Esophagus squamous epithelium (tissue), 4 donors: ENCODE results near the gene TCERG1L.

Experiments
- POLR2A ChIP-seq, 4 donors: fragments of 450-650 bp; IDR thresholded peaks; one replicate each; pipeline ENCODE4 v1.6.1; 2017; ENCODE audit warnings: antibody characterized with exemption in 4 of 4, mild to moderate bottlenecking in 4 of 4, moderate library complexity in 3 of 4
- TF ChIP-seq, protein P1 (sequence below), 6 experiments: fragments of 450-650 bp in 4 of 6; fragments of 200-600 bp in 2 of 6; sonication (generic) in 2 of 6; IDR thresholded peaks; one replicate each; pipeline ENCODE4 v1.5.1; 2016 to 2019; ENCODE audit warnings: antibody characterized with exemption in 6 of 6, mild to moderate bottlenecking in 4 of 6, moderate library complexity in 4 of 6

DNA sequence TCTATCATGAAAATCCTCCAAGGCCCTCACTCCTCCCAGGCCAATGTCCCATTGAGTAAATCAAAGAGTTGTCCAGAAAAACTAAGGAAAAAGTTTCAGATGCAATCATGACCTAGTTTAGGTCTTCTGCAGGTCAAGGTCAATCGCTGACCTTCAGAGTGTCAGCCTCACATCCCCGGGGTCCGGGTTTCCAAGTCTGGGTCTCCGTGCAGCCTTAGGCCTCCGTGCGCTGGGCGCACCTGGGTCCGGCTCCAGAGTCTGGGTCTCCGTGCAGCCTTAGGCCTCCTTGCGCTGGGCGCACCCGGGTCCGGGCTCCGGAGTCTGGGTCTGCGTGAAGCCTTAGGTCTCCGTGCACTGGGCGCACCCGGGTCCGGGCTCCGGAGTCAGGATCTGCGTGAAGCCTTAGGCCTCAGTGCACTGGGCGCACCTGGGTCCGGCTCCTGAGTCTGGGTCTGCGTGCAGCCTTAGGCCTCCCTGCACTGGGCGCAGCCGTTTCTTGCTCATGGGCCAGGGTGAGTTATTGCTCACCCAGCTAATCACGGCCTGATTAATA, 236.2 kb downstream of the TCERG1L start:
- TF ChIP-seq, protein P1, sequence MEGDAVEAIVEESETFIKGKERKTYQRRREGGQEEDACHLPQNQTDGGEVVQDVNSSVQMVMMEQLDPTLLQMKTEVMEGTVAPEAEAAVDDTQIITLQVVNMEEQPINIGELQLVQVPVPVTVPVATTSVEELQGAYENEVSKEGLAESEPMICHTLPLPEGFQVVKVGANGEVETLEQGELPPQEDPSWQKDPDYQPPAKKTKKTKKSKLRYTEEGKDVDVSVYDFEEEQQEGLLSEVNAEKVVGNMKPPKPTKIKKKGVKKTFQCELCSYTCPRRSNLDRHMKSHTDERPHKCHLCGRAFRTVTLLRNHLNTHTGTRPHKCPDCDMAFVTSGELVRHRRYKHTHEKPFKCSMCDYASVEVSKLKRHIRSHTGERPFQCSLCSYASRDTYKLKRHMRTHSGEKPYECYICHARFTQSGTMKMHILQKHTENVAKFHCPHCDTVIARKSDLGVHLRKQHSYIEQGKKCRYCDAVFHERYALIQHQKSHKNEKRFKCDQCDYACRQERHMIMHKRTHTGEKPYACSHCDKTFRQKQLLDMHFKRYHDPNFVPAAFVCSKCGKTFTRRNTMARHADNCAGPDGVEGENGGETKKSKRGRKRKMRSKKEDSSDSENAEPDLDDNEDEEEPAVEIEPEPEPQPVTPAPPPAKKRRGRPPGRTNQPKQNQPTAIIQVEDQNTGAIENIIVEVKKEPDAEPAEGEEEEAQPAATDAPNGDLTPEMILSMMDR (IDR thresholded peaks at IDR 0.05) = no peak
- TF ChIP-seq POLR2A (IDR thresholded peaks at IDR 0.05) = no peak
